ENCODE results near the gene KLF18.

DNA sequence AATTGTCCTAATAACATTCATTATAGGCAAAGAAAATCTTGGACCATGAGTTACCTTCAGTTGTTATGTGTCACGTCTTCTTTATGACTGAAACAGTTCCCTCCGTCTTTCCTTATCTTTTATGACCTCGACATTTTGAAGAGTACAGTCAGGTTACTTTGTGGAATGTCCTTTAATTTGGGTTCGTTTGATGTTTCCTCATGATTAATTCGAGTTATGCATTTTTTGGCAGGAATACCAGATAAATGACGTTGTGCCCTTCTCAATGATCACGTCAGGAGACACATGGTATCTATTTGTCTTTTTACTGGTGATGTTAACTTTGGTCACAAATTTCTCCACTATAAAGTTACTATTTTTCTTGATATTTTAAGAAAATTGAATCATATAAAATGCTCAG, 40.1 kb downstream of the KLF18 start:
- TF ChIP-seq GLIS1 (tag by site-specific recombination; IDR thresholded peaks at IDR 0.05): no peak
- TF ChIP-seq, protein P1, sequence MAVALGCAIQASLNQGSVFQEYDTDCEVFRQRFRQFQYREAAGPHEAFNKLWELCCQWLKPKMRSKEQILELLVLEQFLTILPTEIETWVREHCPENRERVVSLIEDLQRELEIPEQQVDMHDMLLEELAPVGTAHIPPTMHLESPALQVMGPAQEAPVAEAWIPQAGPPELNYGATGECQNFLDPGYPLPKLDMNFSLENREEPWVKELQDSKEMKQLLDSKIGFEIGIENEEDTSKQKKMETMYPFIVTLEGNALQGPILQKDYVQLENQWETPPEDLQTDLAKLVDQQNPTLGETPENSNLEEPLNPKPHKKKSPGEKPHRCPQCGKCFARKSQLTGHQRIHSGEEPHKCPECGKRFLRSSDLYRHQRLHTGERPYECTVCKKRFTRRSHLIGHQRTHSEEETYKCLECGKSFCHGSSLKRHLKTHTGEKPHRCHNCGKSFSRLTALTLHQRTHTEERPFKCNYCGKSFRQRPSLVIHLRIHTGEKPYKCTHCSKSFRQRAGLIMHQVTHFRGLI (tag by site-specific recombination; IDR thresholded peaks at IDR 0.05): no peak
- TF ChIP-seq, protein P2, sequence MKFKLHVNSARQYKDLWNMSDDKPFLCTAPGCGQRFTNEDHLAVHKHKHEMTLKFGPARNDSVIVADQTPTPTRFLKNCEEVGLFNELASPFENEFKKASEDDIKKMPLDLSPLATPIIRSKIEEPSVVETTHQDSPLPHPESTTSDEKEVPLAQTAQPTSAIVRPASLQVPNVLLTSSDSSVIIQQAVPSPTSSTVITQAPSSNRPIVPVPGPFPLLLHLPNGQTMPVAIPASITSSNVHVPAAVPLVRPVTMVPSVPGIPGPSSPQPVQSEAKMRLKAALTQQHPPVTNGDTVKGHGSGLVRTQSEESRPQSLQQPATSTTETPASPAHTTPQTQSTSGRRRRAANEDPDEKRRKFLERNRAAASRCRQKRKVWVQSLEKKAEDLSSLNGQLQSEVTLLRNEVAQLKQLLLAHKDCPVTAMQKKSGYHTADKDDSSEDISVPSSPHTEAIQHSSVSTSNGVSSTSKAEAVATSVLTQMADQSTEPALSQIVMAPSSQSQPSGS (tag by site-specific recombination; IDR thresholded peaks at IDR 0.05; ENCODE audit: low read depth): no peak
- no peak for TF ChIP-seq ZNF146 (tag by site-specific recombination; IDR thresholded peaks at IDR 0.05)

All from HEK293 (cell line).